Body of pancreas (tissue), 4 donors: ENCODE data around the gene CEP104. TPM values are rescaled to one million over a fixed set of nuclear protein-coding genes. Genes with fewer than 3 reads are reported as not detected.

Experiments
- ATAC-seq: fragments of 150-250 bp; one replicate; pipeline ENCODE4 v1.9.1; 2016
- DNase-seq, 4 donors: peaks; one replicate each; pipeline ENCODE4 v3.0.0-alpha.2; 2019
- H3K27ac ChIP-seq, 4 donors: fragments of 200-600 bp; sonication (generic); 1 replicate in 3 of 4; 2 replicates in 1 of 4; pipeline versions ENCODE4 v1.5.1 to v1.6.1; 2016 to 2019; ENCODE audit warnings: mild to moderate bottlenecking in 1 of 4, mixed read lengths in 1 of 4, moderate library complexity in 1 of 4
- H3K27me3 ChIP-seq, 2 donors: fragments of 200-600 bp; sonication (generic); one replicate each; pipeline ENCODE4 v1.6.0; 2016; ENCODE audit warnings: mild to moderate bottlenecking in 1 of 2
- H3K36me3 ChIP-seq, 2 donors: fragments of 200-600 bp; sonication (generic); replicated peaks in 1 of 2; 2 replicates each; pipeline ENCODE4 v1.5.1; 2016; ENCODE audit warnings: low read depth in 2 of 2; ENCODE audit not compliant: insufficient read depth in 1 of 2
- H3K4me1 ChIP-seq: fragments of 200-600 bp; sonication (generic); one replicate; pipeline ENCODE4 v1.6.0; 2016
- H3K4me3 ChIP-seq, 2 donors: fragments of 200-600 bp; sonication (generic); 1 replicate in 1 of 2; 2 replicates in 1 of 2; pipeline ENCODE4 v1.5.1; 2016 to 2019
- H3K9me3 ChIP-seq, 3 donors: fragments of 200-600 bp; sonication (generic); 1 replicate in 2 of 3; 2 replicates in 1 of 3; pipeline ENCODE4 v1.5.1; 2016
- CTCF ChIP-seq, 7 experiments: fragments of 450-650 bp in 4 of 7; fragments of 200-600 bp in 3 of 7; sonication (generic) in 3 of 7; IDR thresholded peaks; one replicate each; pipeline ENCODE4 v1.5.1; 2016 to 2019; ENCODE audit warnings: antibody characterized with exemption in 7 of 7
- POLR2A ChIP-seq, 3 donors: fragments of 450-650 bp; IDR thresholded peaks; one replicate each; pipeline ENCODE4 v1.6.1; 2016; ENCODE audit warnings: antibody characterized with exemption in 3 of 3, mild to moderate bottlenecking in 2 of 3
- WGBS, 2 donors: methylation state at CpG; one replicate each; pipeline ENCODE4 v1.1.5; 2017; 5-methylcytosine and 5-hydroxymethylcytosine counted together
- intact Hi-C: fragments of 100-400 bp; cut with DNase I; formaldehyde crosslinking; loops from one replicate; pipeline ENCODE4 v1.15.1; 2023
- total RNA-seq, 2 donors: library from RNA; depleted of rRNA; stranded (reverse); fragments of >200 nt; gene quantifications; one replicate each; pipeline ENCODE4 v1.1.0, GENCODE V29; 2016

Gene CEP104
- total RNA-seq, 2 donors from 2014 or later: 17.9 to 22.1 TPM

- H3K27ac ChIP-seq: no peak overlapping the region
- TF ChIP-seq CTCF (IDR thresholded peaks at IDR 0.05): no peak
- no peak for TF ChIP-seq POLR2A (IDR thresholded peaks at IDR 0.05)
- no peak overlapping the region for H3K4me3 ChIP-seq
- DNase-seq (no peak), ATAC-seq (no peak)
- H3K27me3 ChIP-seq: no peaks in the 10 kb centered on the region
- peaks cover 0 to 7% of the 10 kb centered on the region in 2 donors for H3K36me3 ChIP-seq
- intact Hi-C loops: no loop called here
- no peaks in the 10 kb centered on the region for H3K9me3 ChIP-seq
- WGBS, 2 donors: 84 to 89% methylated on average over 3 to 12 of the region's 18 CpGs
- H3K4me1 ChIP-seq: no peaks in the 10 kb centered on the region
These were observed 12.8 kb upstream of the CEP104 start for GRCh38 chr1:3869751-3870301.

DNA sequence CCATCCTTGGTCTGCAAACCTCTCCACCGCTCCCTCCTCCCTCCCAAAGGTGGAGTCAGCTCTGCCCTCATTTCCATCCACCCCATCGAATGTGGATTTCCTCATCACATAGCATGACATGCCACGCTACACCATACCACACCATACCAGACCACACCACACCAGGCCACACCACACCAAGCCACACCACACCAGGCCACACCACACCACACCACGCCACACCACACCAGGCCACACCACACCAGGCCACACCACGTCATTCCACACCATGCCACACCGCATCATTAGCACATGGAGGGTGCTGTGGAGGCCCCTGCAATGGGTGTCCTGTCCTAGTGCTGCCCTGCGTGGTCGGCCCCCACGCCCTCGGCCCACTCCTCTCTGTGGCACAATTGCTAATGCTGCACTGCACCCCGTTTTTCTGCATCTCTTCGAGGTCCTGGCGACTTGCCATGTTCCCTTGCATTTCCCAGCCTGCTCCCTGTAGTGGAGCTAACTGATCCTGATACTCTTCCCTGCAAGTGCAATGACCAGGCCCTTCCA lies 11.5 kb upstream of the CEP104 start:
- Histone ChIP-seq H3K4me3 (no peak overlapping the region), H3K4me1 (no peaks in the 10 kb centered on the region), H3K27ac (no peak overlapping the region), H3K36me3 (peaks cover 0 to 2% of the 10 kb centered on the region in 2 donors), H3K9me3 (no peaks in the 10 kb centered on the region), H3K27me3 (no peaks in the 10 kb centered on the region)
- TF ChIP-seq CTCF (IDR thresholded peaks at IDR 0.05) (no peak), POLR2A (IDR thresholded peaks at IDR 0.05) (no peak)
- ATAC-seq: no peak
- intact Hi-C loops: no loop called here
- DNase-seq: no peak
- 72 to 89% methylated on average over 13 of the region's 13 CpGs for WGBS, 2 donors

DNA sequence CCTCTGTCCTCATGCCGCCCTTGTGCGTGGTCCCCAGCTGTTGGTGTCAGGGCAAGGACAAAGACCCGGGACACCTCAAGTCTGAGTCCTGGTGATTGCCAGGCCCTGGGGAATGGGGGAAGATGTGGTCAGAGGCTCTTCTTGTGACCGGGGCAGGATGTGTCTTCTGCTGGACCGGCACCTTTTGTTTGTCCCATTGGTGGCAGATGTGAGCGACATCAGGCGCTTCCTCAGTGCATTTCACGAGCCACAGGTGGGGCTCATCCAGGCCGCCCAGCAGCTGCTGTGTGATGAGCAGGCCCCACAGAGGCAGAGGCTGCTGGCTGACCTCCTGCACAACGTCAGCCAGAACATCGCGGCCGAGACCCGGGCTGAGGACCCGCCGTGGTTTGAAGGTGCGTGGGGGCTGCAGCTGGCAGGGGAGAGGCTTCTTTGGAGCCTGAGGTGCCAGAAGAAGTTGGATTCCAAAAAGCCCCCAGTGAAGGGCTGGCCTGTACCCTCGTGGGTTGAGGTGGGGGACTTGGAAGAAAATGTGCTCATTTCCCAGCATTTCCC lies 8.7 kb upstream of the CEP104 start:
- ATAC-seq (no peak), DNase-seq (no peak)
- H3K4me1 ChIP-seq: no peaks in the 10 kb centered on the region
- TF ChIP-seq POLR2A (IDR thresholded peaks at IDR 0.05) (no peak), CTCF (IDR thresholded peaks at IDR 0.05) (no peak)
- intact Hi-C loops: no loop called here
- no peak overlapping the region for H3K4me3 ChIP-seq
- H3K27me3 ChIP-seq: no peaks in the 10 kb centered on the region
- H3K9me3 ChIP-seq: no peaks in the 10 kb centered on the region
- no peak overlapping the region for H3K27ac ChIP-seq
- 82 to 96% methylated on average over 16 to 18 of the region's 18 CpGs for WGBS, 2 donors
- H3K36me3 ChIP-seq: peaks cover 0 to 2% of the 10 kb centered on the region in 2 donors

GRCh38 chr1:3864884-3865283 lies 7.9 kb upstream of the CEP104 start:
- 77 to 92% methylated on average over 6 of the region's 6 CpGs for WGBS, 2 donors
- no peak for DNase-seq
- H3K27me3 ChIP-seq: no peaks in the 10 kb centered on the region
- H3K27ac ChIP-seq: no peak overlapping the region
- TF ChIP-seq POLR2A (IDR thresholded peaks at IDR 0.05) (no peak), CTCF (IDR thresholded peaks at IDR 0.05) (no peak)
- H3K36me3 ChIP-seq: peaks cover 0 to 2% of the 10 kb centered on the region in 2 donors
- intact Hi-C loops: no loop called here
- H3K4me1 ChIP-seq: no peaks in the 10 kb centered on the region
- no peak for ATAC-seq
- H3K4me3 ChIP-seq: no peak overlapping the region
- no peaks in the 10 kb centered on the region for H3K9me3 ChIP-seq
